Sigmoid colon (tissue), 7 donors: Measurements from ENCODE around the gene SCAF1. TPM values are rescaled to one million over a fixed set of nuclear protein-coding genes. Genes with fewer than 3 reads are reported as not detected.

ENCODE experiments used
- DNase-seq: peaks from one replicate; pipeline ENCODE4 v3.0.0-alpha.2; 2019
- H3K27ac ChIP-seq, 4 donors: fragments of 200-600 bp; sonication (generic); one replicate each; pipeline ENCODE4 v1.5.1; 2016 to 2019; ENCODE audit warnings: mild to moderate bottlenecking in 1 of 4
- H3K27me3 ChIP-seq, 3 donors: fragments of 200-600 bp; sonication (generic); one replicate each; pipeline ENCODE4 v1.5.1; 2019; ENCODE audit warnings: mild to moderate bottlenecking in 1 of 3
- H3K36me3 ChIP-seq, 4 donors: fragments of 200-600 bp; sonication (generic); one replicate each; pipeline ENCODE4 v1.5.1; 2016 to 2019
- H3K4me1 ChIP-seq, 4 donors: fragments of 200-600 bp; sonication (generic); one replicate each; pipeline ENCODE4 v1.5.1; 2017 to 2019
- H3K4me3 ChIP-seq, 4 donors: fragments of 200-600 bp; sonication (generic); one replicate each; pipeline ENCODE4 v1.5.1; 2017 to 2019; ENCODE audit warnings: mild to moderate bottlenecking in 2 of 4, moderate library complexity in 1 of 4
- H3K9me3 ChIP-seq, 4 donors: fragments of 200-600 bp in 3 of 4; sonication (generic) in 3 of 4; one replicate each; pipeline versions ENCODE4 v1.5.1 to v1.6.1; 2013 to 2019
- EP300 ChIP-seq, 4 donors: sonication (generic); formaldehyde crosslinking; IDR thresholded peaks; one replicate each; pipeline ENCODE4 v1.6.1; 2017; ENCODE audit warnings: antibody characterized with exemption in 4 of 4
- POLR2A ChIP-seq, 2 donors: fragments of 450-650 bp; IDR thresholded peaks; one replicate each; pipeline ENCODE4 v1.6.1; 2016; ENCODE audit warnings: antibody characterized with exemption in 2 of 2, mild to moderate bottlenecking in 2 of 2, moderate library complexity in 2 of 2
- POLR2AphosphoS5 ChIP-seq, 4 donors: sonication (generic); formaldehyde crosslinking; IDR thresholded peaks; one replicate each; pipeline ENCODE4 v1.6.1; 2017; ENCODE audit warnings: antibody characterized with exemption in 4 of 4
- WGBS, 2 donors: extraction: QIAGEN DNeasy Blood & Tissue Kit; methylation state at CpG; one replicate each; pipeline ENCODE4 v1.1.7; 2013; 5-methylcytosine and 5-hydroxymethylcytosine counted together
- intact Hi-C: fragments of 100-400 bp; cut with DNase I; formaldehyde crosslinking; loops from one replicate; pipeline ENCODE4 v1.15.1; 2023
- polyA plus RNA-seq, 3 donors: library from polyadenylated mRNA; stranded (reverse); fragments of 200-250 nt; gene quantifications; one replicate each; pipeline ENCODE4 v1.2.3, GENCODE V29; 2013
- total RNA-seq, 4 donors: library from RNA; depleted of rRNA; stranded (reverse); fragments of >200 nt; gene quantifications; one replicate each; pipeline ENCODE4 v1.1.0, GENCODE V29; 2016
- TF ChIP-seq, protein P1 (sequence below), 4 experiments: fragments of 450-650 bp in 3 of 4; fragments of 200-600 bp in 1 of 4; IDR thresholded peaks; one replicate each; pipeline ENCODE4 v1.5.1; 2016 to 2019; ENCODE audit warnings: antibody characterized with exemption in 4 of 4, mild to moderate bottlenecking in 3 of 4, moderate library complexity in 2 of 4
- donor health status: healthy with polysubstance abuse.
- donor health status: Bipolar disorder and iron deficiency.
- donor health status: healthy.

The SCAF1 gene
- total and polyA plus RNA-seq, 7 donors, result 9.0 to 30.8 (median 13.3) TPM

DNA sequence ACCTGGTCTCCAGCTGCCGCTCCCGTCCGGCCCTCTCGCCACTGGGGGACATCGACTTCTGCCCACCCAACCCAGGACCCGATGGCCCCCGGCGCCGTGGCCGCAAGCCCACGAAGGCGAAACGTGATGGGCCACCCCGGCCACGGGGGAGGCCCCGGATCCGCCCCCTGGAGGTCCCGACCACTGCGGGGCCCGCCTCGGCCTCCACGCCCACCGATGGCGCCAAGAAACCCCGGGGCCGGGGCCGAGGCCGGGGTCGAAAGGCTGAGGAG, 44.4 kb upstream of the SCAF1 start:
- 96 to 97% methylated on average over 29 of the region's 29 CpGs for WGBS, 2 donors
- no peak for DNase-seq
- Histone ChIP-seq H3K4me1 (peaks cover 0 to 26% (median 20%) of the 10 kb centered on the region in 4 donors), H3K27me3 (no peaks in the 10 kb centered on the region), H3K4me3 (no peak overlapping the region), H3K9me3 (no peaks in the 10 kb centered on the region), H3K27ac (no peak overlapping the region), H3K36me3 (peaks cover 24 to 85% (median 59%) of the 10 kb centered on the region in 4 donors)
- TF ChIP-seq POLR2A (IDR thresholded peaks at IDR 0.05), result no peak
- TF ChIP-seq EP300 (IDR thresholded peaks at IDR 0.05), result no peak
- intact Hi-C loops, result no loop called here

DNA sequence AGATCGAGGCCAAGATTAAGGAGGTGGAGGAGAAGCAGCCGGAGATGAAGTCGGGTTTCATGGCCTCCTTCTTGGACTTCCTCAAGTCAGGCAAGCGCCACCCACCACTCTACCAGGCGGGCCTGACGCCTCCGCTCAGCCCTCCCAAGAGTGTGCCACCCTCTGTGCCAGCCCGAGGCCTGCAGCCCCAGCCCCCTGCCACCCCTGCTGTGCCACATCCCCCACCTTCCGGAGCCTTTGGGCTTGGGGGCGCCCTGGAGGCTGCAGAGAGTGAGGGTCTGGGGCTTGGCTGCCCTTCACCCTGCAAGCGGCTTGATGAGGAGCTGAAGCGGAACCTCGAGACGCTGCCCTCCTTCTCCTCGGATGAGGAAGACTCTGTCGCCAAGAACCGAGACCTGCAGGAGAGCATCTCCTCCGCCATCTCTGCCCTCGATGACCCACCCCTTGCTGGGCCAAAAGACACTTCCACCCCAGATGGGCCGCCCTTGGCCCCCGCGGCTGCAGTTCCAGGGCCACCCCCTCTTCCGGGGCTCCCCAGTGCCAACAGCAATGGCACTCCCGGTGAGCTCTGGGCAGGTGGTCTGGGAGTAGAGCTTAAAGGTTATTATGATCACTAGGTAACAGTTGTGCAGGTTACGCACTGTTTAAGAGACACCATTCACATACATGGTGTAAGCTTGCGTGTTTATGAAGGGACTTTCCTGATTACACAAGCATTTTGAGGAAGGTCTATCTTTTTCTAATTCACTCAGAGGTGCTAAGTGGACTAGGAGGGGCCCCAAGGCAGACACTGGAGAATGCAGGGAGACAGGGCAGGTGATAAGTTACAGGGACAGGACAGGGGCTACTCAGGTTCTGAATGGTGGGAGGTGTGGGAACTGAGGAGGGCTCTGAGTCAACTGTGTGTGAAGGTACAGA, 42.4 kb upstream of the SCAF1 start:
- Histone ChIP-seq H3K27me3 (no peaks in the 10 kb centered on the region), H3K9me3 (no peaks in the 10 kb centered on the region), H3K36me3 (peaks cover 31 to 100% (median 59%) of the 10 kb centered on the region in 4 donors), H3K4me1 (peaks cover 0 to 9% (median 3%) of the 10 kb centered on the region in 4 donors), H3K27ac (no peak overlapping the region), H3K4me3 (no peak overlapping the region)
- DNase-seq, result no peak
- TF ChIP-seq EP300 (IDR thresholded peaks at IDR 0.05), result no peak
- no peak for TF ChIP-seq POLR2AphosphoS5 (IDR thresholded peaks at IDR 0.05)
- TF ChIP-seq, protein P1, sequence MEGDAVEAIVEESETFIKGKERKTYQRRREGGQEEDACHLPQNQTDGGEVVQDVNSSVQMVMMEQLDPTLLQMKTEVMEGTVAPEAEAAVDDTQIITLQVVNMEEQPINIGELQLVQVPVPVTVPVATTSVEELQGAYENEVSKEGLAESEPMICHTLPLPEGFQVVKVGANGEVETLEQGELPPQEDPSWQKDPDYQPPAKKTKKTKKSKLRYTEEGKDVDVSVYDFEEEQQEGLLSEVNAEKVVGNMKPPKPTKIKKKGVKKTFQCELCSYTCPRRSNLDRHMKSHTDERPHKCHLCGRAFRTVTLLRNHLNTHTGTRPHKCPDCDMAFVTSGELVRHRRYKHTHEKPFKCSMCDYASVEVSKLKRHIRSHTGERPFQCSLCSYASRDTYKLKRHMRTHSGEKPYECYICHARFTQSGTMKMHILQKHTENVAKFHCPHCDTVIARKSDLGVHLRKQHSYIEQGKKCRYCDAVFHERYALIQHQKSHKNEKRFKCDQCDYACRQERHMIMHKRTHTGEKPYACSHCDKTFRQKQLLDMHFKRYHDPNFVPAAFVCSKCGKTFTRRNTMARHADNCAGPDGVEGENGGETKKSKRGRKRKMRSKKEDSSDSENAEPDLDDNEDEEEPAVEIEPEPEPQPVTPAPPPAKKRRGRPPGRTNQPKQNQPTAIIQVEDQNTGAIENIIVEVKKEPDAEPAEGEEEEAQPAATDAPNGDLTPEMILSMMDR (IDR thresholded peaks at IDR 0.05), result no peak
- no peak for TF ChIP-seq POLR2A (IDR thresholded peaks at IDR 0.05)
- intact Hi-C loops, result no loop called here
- 95 to 96% methylated on average over 26 of the region's 26 CpGs for WGBS, 2 donors

DNA sequence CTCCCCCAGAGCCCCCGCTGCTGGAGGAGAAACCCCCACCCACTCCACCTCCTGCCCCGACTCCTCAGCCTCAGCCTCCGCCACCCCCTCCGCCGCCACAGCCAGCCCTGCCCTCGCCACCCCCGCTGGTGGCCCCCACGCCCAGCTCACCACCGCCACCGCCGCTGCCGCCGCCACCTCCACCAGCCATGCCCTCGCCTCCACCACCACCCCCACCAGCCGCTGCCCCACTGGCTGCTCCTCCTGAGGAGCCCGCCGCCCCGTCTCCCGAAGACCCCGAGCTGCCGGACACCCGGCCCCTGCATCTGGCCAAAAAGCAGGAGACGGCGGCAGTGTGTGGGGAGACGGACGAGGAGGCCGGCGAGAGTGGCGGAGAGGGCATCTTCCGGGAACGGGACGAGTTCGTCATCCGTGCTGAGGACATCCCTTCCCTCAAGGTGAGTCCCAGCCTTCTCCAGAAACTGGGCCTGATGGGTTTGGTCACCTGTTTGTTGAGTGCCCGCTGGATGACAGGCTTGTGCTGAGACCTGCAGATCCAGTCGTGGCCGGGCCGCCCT, 40.4 kb upstream of the SCAF1 start:
- Histone ChIP-seq H3K4me3 (no peak overlapping the region), H3K4me1 (no peaks in the 10 kb centered on the region), H3K27me3 (no peaks in the 10 kb centered on the region), H3K27ac (no peak overlapping the region), H3K36me3 (peaks cover 20 to 97% (median 45%) of the 10 kb centered on the region in 4 donors), H3K9me3 (no peaks in the 10 kb centered on the region)
- no peak for DNase-seq
- intact Hi-C loops, result no loop called here
- 97% methylated on average over 38 of the region's 38 CpGs for WGBS, 2 donors
- TF ChIP-seq POLR2AphosphoS5 (IDR thresholded peaks at IDR 0.05) (no peak), EP300 (IDR thresholded peaks at IDR 0.05) (no peak)
- TF ChIP-seq, protein P1 (IDR thresholded peaks at IDR 0.05), result no peak

DNA sequence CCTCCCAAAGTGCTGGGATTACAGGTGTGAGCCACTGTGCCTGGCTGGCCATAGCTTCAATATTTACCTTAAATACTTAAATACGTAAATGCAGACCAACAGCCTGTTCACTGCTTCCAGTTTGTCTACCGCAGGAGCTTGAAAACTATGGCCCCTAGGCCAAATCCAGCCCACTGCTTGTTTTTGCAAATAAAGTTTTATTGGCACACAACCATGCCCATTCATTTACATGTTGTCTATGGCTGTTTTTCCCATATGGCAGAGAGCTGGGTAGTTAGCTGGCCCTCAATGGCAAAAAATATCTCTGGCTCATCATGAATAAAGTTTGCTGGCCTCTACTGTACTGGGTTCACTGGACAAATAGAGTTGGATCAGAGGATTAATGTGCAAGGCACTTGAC, 39.2 kb upstream of the SCAF1 start:
- H3K4me1 ChIP-seq, result no peaks in the 10 kb centered on the region
- TF ChIP-seq POLR2A (IDR thresholded peaks at IDR 0.05) (no peak), EP300 (IDR thresholded peaks at IDR 0.05) (no peak), POLR2AphosphoS5 (IDR thresholded peaks at IDR 0.05) (no peak)
- TF ChIP-seq, protein P1 (IDR thresholded peaks at IDR 0.05), result no peak
- intact Hi-C loops, result no loop called here
- no peak overlapping the region for H3K4me3 ChIP-seq
- H3K27me3 ChIP-seq, result no peaks in the 10 kb centered on the region
- H3K36me3 ChIP-seq, result peaks cover 20 to 94% (median 35%) of the 10 kb centered on the region in 4 donors
- 96% methylated on average over 2 of the region's 2 CpGs for WGBS, 2 donors
- no peaks in the 10 kb centered on the region for H3K9me3 ChIP-seq
- DNase-seq, result no peak
- H3K27ac ChIP-seq, result no peak overlapping the region

DNA sequence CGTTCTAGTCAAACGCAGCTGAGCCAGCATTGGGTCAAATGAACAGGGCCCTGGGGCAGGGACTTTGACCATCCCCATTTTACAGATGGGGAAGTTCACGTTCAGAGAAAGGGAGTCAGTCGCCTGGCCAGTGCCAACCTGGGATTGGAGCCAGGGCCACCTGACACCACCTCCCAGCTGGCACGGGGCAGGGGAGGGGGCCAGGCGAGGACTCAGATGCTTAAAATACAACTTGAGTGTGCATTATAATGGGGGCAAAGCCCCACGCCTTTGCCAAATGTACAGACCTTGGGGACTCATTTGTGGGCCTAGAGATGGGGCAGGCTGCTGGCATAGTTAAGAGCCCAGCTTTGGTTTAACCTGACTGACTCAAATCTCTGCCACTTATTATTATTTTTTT, 36.4 kb upstream of the SCAF1 start:
- Histone ChIP-seq H3K27me3 (no peaks in the 10 kb centered on the region), H3K4me1 (no peaks in the 10 kb centered on the region), H3K9me3 (no peaks in the 10 kb centered on the region), H3K36me3 (peaks cover 20 to 94% (median 42%) of the 10 kb centered on the region in 4 donors), H3K4me3 (no peak overlapping the region), H3K27ac (no peak overlapping the region)
- intact Hi-C loops, result no loop called here
- TF ChIP-seq POLR2AphosphoS5 (IDR thresholded peaks at IDR 0.05) (no peak), POLR2A (IDR thresholded peaks at IDR 0.05) (no peak), EP300 (IDR thresholded peaks at IDR 0.05) (no peak)
- TF ChIP-seq, protein P1 (IDR thresholded peaks at IDR 0.05), result no peak
- no peak for DNase-seq
- 77 to 93% methylated on average over 7 of the region's 7 CpGs for WGBS, 2 donors
